22Rv1 (cell line): Measurements from ENCODE around the gene GJC2.

ENCODE experiments used
- ZFX ChIP-seq: fragments of 450-650 bp; IDR thresholded peaks from 2 replicates; pipeline ENCODE4 v1.6.1; 2017; ENCODE audit warnings: antibody characterized with exemption, borderline replicate concordance
- TF ChIP-seq, protein P1 (sequence below): fragments of 450-650 bp; IDR thresholded peaks from 2 replicates; pipeline ENCODE4 v1.5.1; 2017; ENCODE audit warnings: mild to moderate bottlenecking

- TF ChIP-seq, protein P1, sequence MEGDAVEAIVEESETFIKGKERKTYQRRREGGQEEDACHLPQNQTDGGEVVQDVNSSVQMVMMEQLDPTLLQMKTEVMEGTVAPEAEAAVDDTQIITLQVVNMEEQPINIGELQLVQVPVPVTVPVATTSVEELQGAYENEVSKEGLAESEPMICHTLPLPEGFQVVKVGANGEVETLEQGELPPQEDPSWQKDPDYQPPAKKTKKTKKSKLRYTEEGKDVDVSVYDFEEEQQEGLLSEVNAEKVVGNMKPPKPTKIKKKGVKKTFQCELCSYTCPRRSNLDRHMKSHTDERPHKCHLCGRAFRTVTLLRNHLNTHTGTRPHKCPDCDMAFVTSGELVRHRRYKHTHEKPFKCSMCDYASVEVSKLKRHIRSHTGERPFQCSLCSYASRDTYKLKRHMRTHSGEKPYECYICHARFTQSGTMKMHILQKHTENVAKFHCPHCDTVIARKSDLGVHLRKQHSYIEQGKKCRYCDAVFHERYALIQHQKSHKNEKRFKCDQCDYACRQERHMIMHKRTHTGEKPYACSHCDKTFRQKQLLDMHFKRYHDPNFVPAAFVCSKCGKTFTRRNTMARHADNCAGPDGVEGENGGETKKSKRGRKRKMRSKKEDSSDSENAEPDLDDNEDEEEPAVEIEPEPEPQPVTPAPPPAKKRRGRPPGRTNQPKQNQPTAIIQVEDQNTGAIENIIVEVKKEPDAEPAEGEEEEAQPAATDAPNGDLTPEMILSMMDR: no peak
- TF ChIP-seq ZFX: no peak
Measured at GRCh38 chr1:228163007-228163753, 13.4 kb downstream of the GJC2 start.
